ENCODE measurements around the gene KCNQ1.

The KCNQ1 gene

DNA sequence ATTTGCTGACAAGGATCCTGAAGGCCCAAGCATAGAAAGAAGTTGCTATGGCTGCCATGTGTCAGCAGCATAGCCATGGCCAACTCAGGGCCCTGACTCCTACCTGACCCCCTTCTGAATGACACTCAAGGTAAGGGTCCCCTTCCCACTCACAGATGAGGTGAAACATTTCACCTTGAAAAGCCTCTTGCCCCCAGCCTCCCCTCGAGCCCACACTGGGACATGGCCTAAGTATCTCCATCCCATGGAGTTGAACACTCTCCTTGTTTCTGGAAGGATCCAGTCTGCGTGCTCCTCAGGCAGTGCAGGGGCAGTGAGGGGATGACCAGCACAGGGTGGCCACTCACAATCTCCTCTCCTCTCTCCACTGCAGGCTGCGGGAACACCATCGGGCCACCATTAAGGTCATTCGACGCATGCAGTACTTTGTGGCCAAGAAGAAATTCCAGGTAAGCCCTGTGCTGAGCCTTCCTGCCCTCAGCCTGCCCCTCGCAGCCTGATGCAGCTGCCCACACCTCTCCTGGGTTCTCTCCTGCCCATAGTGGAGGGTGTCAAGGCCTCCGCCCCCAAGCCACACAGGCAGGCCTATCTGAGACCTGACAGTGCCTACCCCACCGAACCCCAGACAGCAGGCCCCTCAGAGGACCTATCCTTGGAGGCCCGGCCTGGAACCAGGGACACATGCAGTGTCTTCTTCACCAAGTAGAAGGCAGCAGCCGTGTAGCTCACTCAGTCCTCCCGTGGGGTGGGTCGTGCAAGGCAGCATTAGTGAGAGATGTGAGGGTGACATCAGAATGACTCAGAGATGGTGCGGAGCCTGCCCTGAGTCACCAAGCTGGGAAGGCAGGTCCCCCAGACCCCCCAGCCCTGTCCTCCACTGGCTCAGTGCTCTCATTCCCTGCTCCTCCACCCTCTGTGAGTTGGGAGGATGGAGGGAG, 323.9 kb downstream of the KCNQ1 start:
- H3K36me3 ChIP-seq (ENCODE audit: insufficient read depth, low read length) = no peaks in the 10 kb centered on the region
- no peak overlapping the region for H3K27ac ChIP-seq (ENCODE audit: low read depth, low read length)
- peaks cover 5% of the 10 kb centered on the region for H3K27me3 ChIP-seq (ENCODE audit: insufficient read depth, low read length)
- H3K4me1 ChIP-seq (ENCODE audit: control insufficient read depth, insufficient read depth, low read length, unreplicated experiment) = peaks cover 13% of the 10 kb centered on the region
- H2AFZ ChIP-seq (ENCODE audit: low read length, unreplicated experiment) = no peak overlapping the region
- H3K79me2 ChIP-seq (ENCODE audit: control insufficient read depth, insufficient read depth, low read length, unreplicated experiment) = no peaks in the 10 kb centered on the region
- no peak overlapping the region for H3K4me3 ChIP-seq (ENCODE audit: low read depth, low read length)

GRCh38 chr11:2769409-2770095, 324.7 kb downstream of the KCNQ1 start:
- Histone ChIP-seq H2AFZ (ENCODE audit: low read length, unreplicated experiment) (no peak overlapping the region), H3K4me1 (ENCODE audit: control insufficient read depth, insufficient read depth, low read length, unreplicated experiment) (peaks cover 13% of the 10 kb centered on the region), H3K27ac (ENCODE audit: low read depth, low read length) (no peak overlapping the region), H3K4me3 (ENCODE audit: low read depth, low read length) (no peak overlapping the region), H3K27me3 (ENCODE audit: insufficient read depth, low read length) (peaks cover 8% of the 10 kb centered on the region), H3K36me3 (ENCODE audit: insufficient read depth, low read length) (no peaks in the 10 kb centered on the region), H3K79me2 (ENCODE audit: control insufficient read depth, insufficient read depth, low read length, unreplicated experiment) (no peaks in the 10 kb centered on the region)

DNA sequence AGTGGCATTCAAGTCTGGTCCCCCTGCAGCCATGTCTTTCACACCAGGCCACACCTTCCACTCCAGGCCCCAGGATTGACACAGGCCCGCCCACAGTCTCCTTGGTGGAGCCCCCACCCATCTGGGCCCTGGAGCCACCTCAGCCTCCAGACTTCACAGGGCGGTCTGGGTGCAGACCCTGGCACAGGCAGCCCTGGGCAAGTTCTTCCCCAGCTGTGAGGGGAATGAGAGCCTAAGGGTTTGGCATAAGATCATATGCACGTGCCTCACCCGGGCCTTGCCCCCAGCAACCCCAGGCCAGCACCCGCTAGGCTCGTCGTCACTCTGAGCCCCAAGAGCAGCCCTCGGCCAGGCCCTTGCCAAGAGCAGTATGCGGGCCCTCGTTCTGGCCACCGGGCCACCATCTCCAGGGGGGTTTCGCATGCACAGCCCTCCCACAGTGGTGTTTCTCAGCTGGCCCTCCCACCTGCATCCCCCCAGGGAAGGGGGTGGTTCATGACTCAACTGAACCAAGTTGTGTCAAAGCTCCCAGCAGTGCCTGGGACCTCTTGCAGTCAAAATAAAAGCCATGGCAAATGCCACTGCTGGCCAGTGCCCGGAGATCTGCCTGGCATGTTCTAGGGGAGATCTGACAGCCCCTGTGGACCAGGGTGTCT, 325.4 kb downstream of the KCNQ1 start:
- Histone ChIP-seq H3K27ac (ENCODE audit: low read depth, low read length) (no peak overlapping the region), H3K79me2 (ENCODE audit: control insufficient read depth, insufficient read depth, low read length, unreplicated experiment) (no peaks in the 10 kb centered on the region), H3K27me3 (ENCODE audit: insufficient read depth, low read length) (peaks cover 8% of the 10 kb centered on the region), H3K4me1 (ENCODE audit: control insufficient read depth, insufficient read depth, low read length, unreplicated experiment) (peaks cover 13% of the 10 kb centered on the region), H2AFZ (ENCODE audit: low read length, unreplicated experiment) (no peak overlapping the region), H3K4me3 (ENCODE audit: low read depth, low read length) (no peak overlapping the region), H3K36me3 (ENCODE audit: insufficient read depth, low read length) (no peaks in the 10 kb centered on the region)

- Histone ChIP-seq H3K27me3 (ENCODE audit: insufficient read depth, low read length) (peaks cover 8% of the 10 kb centered on the region), H2AFZ (ENCODE audit: low read length, unreplicated experiment) (no peak overlapping the region), H3K79me2 (ENCODE audit: control insufficient read depth, insufficient read depth, low read length, unreplicated experiment) (no peaks in the 10 kb centered on the region), H3K4me1 (ENCODE audit: control insufficient read depth, insufficient read depth, low read length, unreplicated experiment) (peaks cover 13% of the 10 kb centered on the region), H3K36me3 (ENCODE audit: insufficient read depth, low read length) (no peaks in the 10 kb centered on the region), H3K4me3 (ENCODE audit: low read depth, low read length) (no peak overlapping the region), H3K27ac (ENCODE audit: low read depth, low read length) (no peak overlapping the region)
Measured at GRCh38 chr11:2770761-2771301, 326.0 kb downstream of the KCNQ1 start.

- H3K4me3 ChIP-seq (ENCODE audit: low read depth, low read length) = no peak overlapping the region
- H3K4me1 ChIP-seq (ENCODE audit: control insufficient read depth, insufficient read depth, low read length, unreplicated experiment) = peaks cover 13% of the 10 kb centered on the region
- H3K27me3 ChIP-seq (ENCODE audit: insufficient read depth, low read length) = peaks cover 8% of the 10 kb centered on the region
- no peak overlapping the region for H2AFZ ChIP-seq (ENCODE audit: low read length, unreplicated experiment)
- H3K27ac ChIP-seq (ENCODE audit: low read depth, low read length) = no peak overlapping the region
- no peaks in the 10 kb centered on the region for H3K79me2 ChIP-seq (ENCODE audit: control insufficient read depth, insufficient read depth, low read length, unreplicated experiment)
- H3K36me3 ChIP-seq (ENCODE audit: insufficient read depth, low read length) = no peaks in the 10 kb centered on the region
Measured at GRCh38 chr11:2771758-2772466, 327.1 kb downstream of the KCNQ1 start.

DNA sequence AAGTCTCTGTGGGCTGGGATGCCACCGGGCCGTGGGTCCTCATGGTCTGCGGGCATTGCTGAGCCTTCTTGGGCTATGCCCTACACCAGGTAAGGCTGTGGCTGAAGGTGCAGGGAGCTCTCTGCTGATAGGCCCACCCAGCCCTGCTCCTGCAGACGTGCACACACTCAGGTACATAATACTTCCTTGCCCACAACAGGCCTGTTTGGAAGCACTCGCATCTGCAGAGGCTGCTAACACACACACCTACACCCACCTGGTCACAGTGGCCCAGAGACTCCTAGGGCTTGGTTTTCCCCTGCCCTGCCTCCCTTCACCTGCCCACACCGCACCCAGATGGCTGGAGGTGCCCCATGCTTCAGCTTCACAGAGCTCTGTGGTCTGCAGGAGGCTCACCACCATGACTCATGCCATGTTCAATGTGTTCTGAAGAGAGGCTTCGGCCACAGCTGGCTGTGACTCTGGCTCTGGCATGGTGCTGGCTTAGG, 327.8 kb downstream of the KCNQ1 start:
- Histone ChIP-seq H3K4me3 (ENCODE audit: low read depth, low read length) (no peak overlapping the region), H3K79me2 (ENCODE audit: control insufficient read depth, insufficient read depth, low read length, unreplicated experiment) (no peaks in the 10 kb centered on the region), H3K27ac (ENCODE audit: low read depth, low read length) (no peak overlapping the region), H3K4me1 (ENCODE audit: control insufficient read depth, insufficient read depth, low read length, unreplicated experiment) (peaks cover 19% of the 10 kb centered on the region), H2AFZ (ENCODE audit: low read length, unreplicated experiment) (no peak overlapping the region), H3K36me3 (ENCODE audit: insufficient read depth, low read length) (no peaks in the 10 kb centered on the region), H3K27me3 (ENCODE audit: insufficient read depth, low read length) (peaks cover 8% of the 10 kb centered on the region)

GRCh38 chr11:2774173-2775082, 329.6 kb downstream of the KCNQ1 start:
- peaks cover 29% of the 10 kb centered on the region for H3K4me1 ChIP-seq (ENCODE audit: control insufficient read depth, insufficient read depth, low read length, unreplicated experiment)

DNA sequence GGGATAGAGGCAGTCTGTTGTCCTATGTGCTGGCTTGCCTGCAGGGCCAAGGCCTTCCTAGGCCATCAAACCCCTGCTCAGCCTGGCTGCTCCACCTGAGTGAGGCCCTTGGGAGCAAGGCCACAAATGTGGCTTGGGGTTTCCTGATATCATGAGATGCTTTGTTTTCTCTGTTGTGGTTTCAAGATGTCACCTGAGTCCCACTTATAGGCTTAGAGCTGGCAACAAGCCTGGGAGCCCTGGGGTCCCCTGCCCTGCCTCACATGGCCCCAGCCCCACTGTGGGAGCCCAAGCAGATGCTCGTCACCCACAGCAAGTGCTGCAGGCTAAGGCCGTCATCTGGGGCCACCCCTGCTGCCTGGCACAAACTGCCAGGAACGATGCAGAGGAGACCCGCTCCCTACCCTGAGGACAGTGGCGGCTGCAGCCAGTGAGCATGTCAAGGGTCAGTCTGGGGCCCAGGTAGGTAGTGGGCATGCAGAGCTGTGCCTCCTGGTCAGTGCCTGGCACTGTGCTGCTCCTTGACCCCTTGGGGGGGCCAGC, 330.3 kb downstream of the KCNQ1 start:
- no peaks in the 10 kb centered on the region for H3K79me2 ChIP-seq (ENCODE audit: control insufficient read depth, insufficient read depth, low read length, unreplicated experiment)
- no peaks in the 10 kb centered on the region for H3K36me3 ChIP-seq (ENCODE audit: insufficient read depth, low read length)
- no peak overlapping the region for H2AFZ ChIP-seq (ENCODE audit: low read length, unreplicated experiment)
- H3K4me1 ChIP-seq (ENCODE audit: control insufficient read depth, insufficient read depth, low read length, unreplicated experiment) = peaks cover 31% of the 10 kb centered on the region
- no peak overlapping the region for H3K27ac ChIP-seq (ENCODE audit: low read depth, low read length)
- H3K27me3 ChIP-seq (ENCODE audit: insufficient read depth, low read length) = peaks cover 8% of the 10 kb centered on the region; the same call in 1 of the 2 replicates
- H3K4me3 ChIP-seq (ENCODE audit: low read depth, low read length) = no peak overlapping the region

More at GRCh38 chr11:2774173-2775082, 329.6 kb downstream of the KCNQ1 start:
- H3K79me2 ChIP-seq (ENCODE audit: control insufficient read depth, insufficient read depth, low read length, unreplicated experiment) = no peaks in the 10 kb centered on the region
- peaks cover 8% of the 10 kb centered on the region; the same call in 1 of the 2 replicates for H3K27me3 ChIP-seq (ENCODE audit: insufficient read depth, low read length)
- no peak overlapping the region for H3K27ac ChIP-seq (ENCODE audit: low read depth, low read length)
- no peak overlapping the region for H2AFZ ChIP-seq (ENCODE audit: low read length, unreplicated experiment)
- H3K4me3 ChIP-seq (ENCODE audit: low read depth, low read length) = no peak overlapping the region
- no peaks in the 10 kb centered on the region for H3K36me3 ChIP-seq (ENCODE audit: insufficient read depth, low read length)

GRCh38 chr11:2775626-2776350, 331.0 kb downstream of the KCNQ1 start:
- peaks cover 8% of the 10 kb centered on the region; the same call in 1 of the 2 replicates for H3K27me3 ChIP-seq (ENCODE audit: insufficient read depth, low read length)

More at GRCh38 chr11:2775626-2776350, 331.0 kb downstream of the KCNQ1 start:
- Histone ChIP-seq H3K4me1 (ENCODE audit: control insufficient read depth, insufficient read depth, low read length, unreplicated experiment) (peaks cover 31% of the 10 kb centered on the region), H2AFZ (ENCODE audit: low read length, unreplicated experiment) (no peak overlapping the region), H3K36me3 (ENCODE audit: insufficient read depth, low read length) (no peaks in the 10 kb centered on the region), H3K27ac (ENCODE audit: low read depth, low read length) (no peak overlapping the region), H3K4me3 (ENCODE audit: low read depth, low read length) (no peak overlapping the region), H3K79me2 (ENCODE audit: control insufficient read depth, insufficient read depth, low read length, unreplicated experiment) (no peaks in the 10 kb centered on the region)

Data from ACC112 (cell line).